WTC11 (cell line): Measurements from ENCODE around the gene NEURL1. TPM values are rescaled to one million over a fixed set of nuclear protein-coding genes. Genes with fewer than 3 reads are reported as not detected.

ENCODE experiments used
- ATAC-seq: fragments of 200-7000 bp; cut with Tn5 transposase; 2 replicates; pipeline ENCODE4 v1.10.0; 2021; ENCODE audit warnings: mild to moderate bottlenecking, moderate library complexity
- CTCF ChIA-PET: fragments of 300-600 bp; sonication (Branson Sonifier 250); formaldehyde crosslinking; loops from one replicate; lab custom pipeline; 2021; ENCODE audit warnings: antibody characterized with exemption; lab: Charles Lee
- POLR2A ChIA-PET: fragments of 350-600 bp; sonication (Branson Sonifier 250); formaldehyde crosslinking; loops from one replicate; lab custom pipeline; 2021; ENCODE audit warnings: antibody characterized with exemption; lab: Charles Lee
- DNase-seq: peaks from one replicate; pipeline ENCODE4 v3.0.0; 2021; ENCODE audit warnings: low spot score
- H3K27ac Mint-ChIP-seq: 2 replicates; pipeline ENCODE4 v1.8.0; 2021; ENCODE audit warnings: mixed read lengths
- H3K27me3 Mint-ChIP-seq: 2 replicates; pipeline ENCODE4 v1.8.0; 2021; ENCODE audit warnings: low read depth, mild to moderate bottlenecking, moderate library complexity, mixed read lengths
- H3K36me3 Mint-ChIP-seq: 2 replicates; pipeline ENCODE4 v1.8.0; 2021; ENCODE audit warnings: mixed read lengths
- H3K4me1 Mint-ChIP-seq: 2 replicates; pipeline ENCODE4 v1.8.0; 2022; ENCODE audit warnings: mixed read lengths
- H3K4me3 Mint-ChIP-seq: 2 replicates; pipeline ENCODE4 v1.8.0; 2021; ENCODE audit warnings: mild to moderate bottlenecking, moderate library complexity, mixed read lengths
- H3K9me3 Mint-ChIP-seq: 2 replicates; pipeline ENCODE4 v1.8.0; 2021; ENCODE audit warnings: mixed read lengths
- CBFB ChIP-seq: sonication (generic); formaldehyde crosslinking; IDR thresholded peaks from 2 replicates; pipeline ENCODE4 v1.8.1; 2022; ENCODE audit warnings: mild to moderate bottlenecking, low read depth, missing genetic modification reagents
- CTCF ChIP-seq: fragments of 200-600 bp; IDR thresholded peaks from 2 replicates; pipeline ENCODE4 v1.8.0; 2022; ENCODE audit warnings: antibody characterized with exemption
- EMX1 ChIP-seq: fragments of 250-450 bp; sonication (Bioruptor Pico); IDR thresholded peaks from 2 replicates; pipeline ENCODE4 v1.8.0; 2021; ENCODE audit warnings: mild to moderate bottlenecking
- GABPB1 ChIP-seq: sonication (generic); formaldehyde crosslinking; IDR thresholded peaks from 2 replicates; pipeline ENCODE4 v1.8.1; 2023; ENCODE audit warnings: mild to moderate bottlenecking, missing genetic modification reagents
- HMGXB4 ChIP-seq: sonication (generic); formaldehyde crosslinking; IDR thresholded peaks from 2 replicates; pipeline ENCODE4 v1.8.1; 2023; ENCODE audit warnings: mild to moderate bottlenecking, moderate library complexity, missing genetic modification reagents
- IRF1 ChIP-seq: sonication (generic); formaldehyde crosslinking; IDR thresholded peaks from 2 replicates; pipeline ENCODE4 v1.8.0; 2023; ENCODE audit warnings: missing genetic modification reagents
- JAZF1 ChIP-seq: fragments of 250-450 bp; sonication (Bioruptor Pico); IDR thresholded peaks from 2 replicates; pipeline ENCODE4 v1.9.0; 2021; ENCODE audit warnings: moderate library complexity, mild to moderate bottlenecking, inconsistent platforms
- MYBL2 ChIP-seq: sonication (generic); formaldehyde crosslinking; IDR thresholded peaks from 2 replicates; pipeline ENCODE4 v1.8.1; 2023; ENCODE audit warnings: mild to moderate bottlenecking, moderate library complexity, missing genetic modification reagents
- NR3C1 ChIP-seq: sonication (generic); formaldehyde crosslinking; conservative IDR thresholded peaks from 2 replicates; pipeline ENCODE4 v1.8.1; 2023; ENCODE audit warnings: low read depth, mild to moderate bottlenecking, missing genetic modification reagents
- RORB ChIP-seq: fragments of 250-450 bp; sonication (Bioruptor Pico); IDR thresholded peaks from 2 replicates; pipeline ENCODE4 v1.9.0; 2021; ENCODE audit warnings: mild to moderate bottlenecking
- SMAD4 ChIP-seq: sonication (generic); formaldehyde crosslinking; IDR thresholded peaks from 2 replicates; pipeline ENCODE4 v1.8.0; 2022; ENCODE audit warnings: mild to moderate bottlenecking, missing genetic modification reagents
- ZMAT4 ChIP-seq: fragments of 250-450 bp; sonication (Bioruptor Pico); IDR thresholded peaks from 2 replicates; pipeline ENCODE4 v1.9.0; 2021; ENCODE audit warnings: mild to moderate bottlenecking
- ZNF121 ChIP-seq: sonication (generic); formaldehyde crosslinking; IDR thresholded peaks from 2 replicates; pipeline ENCODE4 v1.8.0; 2023; ENCODE audit warnings: missing genetic modification reagents
- ZNF317 ChIP-seq: sonication (generic); formaldehyde crosslinking; IDR thresholded peaks from 2 replicates; pipeline ENCODE4 v1.8.1; 2023; ENCODE audit warnings: low read depth, mild to moderate bottlenecking, moderate library complexity, missing genetic modification reagents, borderline replicate concordance
- ZNF512 ChIP-seq: sonication (generic); formaldehyde crosslinking; IDR thresholded peaks from 2 replicates; pipeline ENCODE4 v1.8.1; 2022; ENCODE audit warnings: missing genetic modification reagents, borderline replicate concordance
- total RNA-seq: library from RNA; stranded (reverse); gene quantifications from 3 replicates; pipeline ENCODE4 v1.2.3, GENCODE V29; 2021
- TF ChIP-seq, protein P1 (sequence below): sonication (generic); formaldehyde crosslinking; IDR thresholded peaks from 2 replicates; pipeline ENCODE4 v1.8.0; 2023; ENCODE audit warnings: mild to moderate bottlenecking, missing genetic modification reagents
- TF ChIP-seq, protein P2 (sequence below): sonication (generic); formaldehyde crosslinking; IDR thresholded peaks from 2 replicates; pipeline ENCODE4 v1.8.0; 2022; ENCODE audit warnings: mild to moderate bottlenecking, missing genetic modification reagents

The NEURL1 gene
- total RNA-seq, 1 experiment from 2014 or later = 1.2 TPM

DNA sequence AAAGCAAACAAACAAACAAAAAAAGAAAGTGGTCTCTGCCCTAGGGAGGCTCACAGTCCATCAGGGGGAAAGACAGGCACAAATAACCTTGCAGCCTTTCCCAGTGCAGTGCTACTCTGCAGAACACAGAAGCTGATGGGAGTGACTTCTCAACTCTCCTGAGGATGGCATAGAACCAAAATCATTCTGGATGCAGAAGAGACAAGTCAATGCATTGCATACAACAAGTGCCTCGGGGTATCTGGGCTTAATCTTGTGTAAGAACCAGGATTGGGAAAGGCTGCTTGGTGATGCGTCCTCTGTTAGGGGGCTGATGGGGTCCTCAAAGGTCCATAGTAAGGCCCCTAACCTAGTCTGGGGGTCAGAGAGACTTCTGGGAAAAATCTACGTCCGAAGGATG lies 68.9 kb downstream of the NEURL1 start:
- no peak overlapping the region for H3K4me3 Mint-ChIP-seq
- H3K27me3 Mint-ChIP-seq = no peaks in the 10 kb centered on the region; the same call in 1 of the 2 replicates
- H3K27ac Mint-ChIP-seq = peak overlapping the region; percentile 21; the same call in 1 of the 2 replicates
- ChIA-PET CTCF (interaction anchor here (1.2 to 3.2 kb wide), 2 partner anchors 20 to 76 kb away, joined by 3 to 21 read pairs; no protein-coding TSS in a partner anchor), POLR2A (interaction anchor here (1.1 kb wide), 1 partner anchor 194 kb away, joined by 4 read pairs; no protein-coding TSS in a partner anchor)
- H3K9me3 Mint-ChIP-seq = peaks cover 3% of the 10 kb centered on the region
- no peaks in the 10 kb centered on the region for H3K4me1 Mint-ChIP-seq
- ATAC-seq (no peak), DNase-seq (no peak)
- no peak for TF ChIP-seq MYBL2 (CRISPR knock-in tag)
- no peak for TF ChIP-seq SMAD4 (CRISPR knock-in tag)
- no peak for TF ChIP-seq EMX1 (CRISPR knock-in tag)
- no peak for TF ChIP-seq CBFB (CRISPR knock-in tag)
- no peak for TF ChIP-seq RORB (CRISPR knock-in tag)
- no peaks in the 10 kb centered on the region for H3K36me3 Mint-ChIP-seq

DNA sequence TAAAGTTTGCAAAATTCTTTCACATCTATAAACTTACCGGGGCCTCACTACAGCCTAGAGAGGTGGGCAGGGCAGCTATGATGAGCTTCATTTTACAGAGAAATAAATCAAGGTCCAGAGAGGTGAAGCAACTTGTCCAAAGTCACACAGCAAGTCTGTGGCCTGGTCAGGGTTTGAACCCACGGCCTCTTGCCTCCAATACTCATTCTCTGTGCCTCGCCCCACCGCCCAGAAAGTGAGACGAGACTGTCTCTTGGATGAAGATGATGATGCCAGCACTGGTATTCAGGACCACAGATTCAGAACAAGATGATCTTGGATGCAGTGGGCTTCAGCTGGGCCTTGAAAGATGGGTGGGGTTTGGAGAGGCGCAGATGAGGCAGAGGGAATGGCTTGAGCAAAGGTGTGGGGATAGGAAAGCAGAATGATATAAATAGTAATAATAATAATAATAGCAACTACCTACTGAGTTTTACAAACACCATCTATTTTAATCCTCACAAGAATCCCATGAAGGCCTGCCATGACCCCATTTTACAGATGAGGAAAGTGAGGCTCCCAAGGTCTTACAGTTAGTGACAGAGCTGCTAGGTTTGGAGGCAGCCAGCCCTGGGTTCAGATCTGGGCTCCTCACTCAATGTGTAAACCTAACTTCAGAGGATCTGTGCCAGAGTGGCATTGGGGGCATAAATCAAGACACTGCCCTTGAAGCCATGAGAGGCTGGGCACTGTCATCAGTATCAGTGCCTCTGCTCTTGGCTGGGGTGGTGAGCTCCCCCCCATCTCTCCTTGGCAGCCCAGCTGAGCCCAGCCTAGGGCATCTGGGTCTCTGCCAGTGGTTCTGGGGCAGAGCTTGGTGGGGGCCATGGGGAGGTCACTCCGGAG lies 70.0 kb downstream of the NEURL1 start:
- H3K27me3 Mint-ChIP-seq = no peaks in the 10 kb centered on the region; the same call in 1 of the 2 replicates
- H3K4me1 Mint-ChIP-seq = no peaks in the 10 kb centered on the region
- CTCF ChIA-PET = interaction anchor here (0.9 to 3.2 kb wide), 26 partner anchors 9 to 123 kb away, joined by 3 to 26 read pairs (median 6); partner anchors contain the start of genes CALHM1 and NEURL1
- POLR2A ChIA-PET = no interaction called here
- TF ChIP-seq ZMAT4 (CRISPR knock-in tag) = no peak
- no peak for TF ChIP-seq RORB (CRISPR knock-in tag)
- no peak for TF ChIP-seq GABPB1 (CRISPR knock-in tag)
- no peak for TF ChIP-seq IRF1 (CRISPR knock-in tag)
- TF ChIP-seq HMGXB4 (CRISPR knock-in tag) = no peak
- TF ChIP-seq, protein P1, sequence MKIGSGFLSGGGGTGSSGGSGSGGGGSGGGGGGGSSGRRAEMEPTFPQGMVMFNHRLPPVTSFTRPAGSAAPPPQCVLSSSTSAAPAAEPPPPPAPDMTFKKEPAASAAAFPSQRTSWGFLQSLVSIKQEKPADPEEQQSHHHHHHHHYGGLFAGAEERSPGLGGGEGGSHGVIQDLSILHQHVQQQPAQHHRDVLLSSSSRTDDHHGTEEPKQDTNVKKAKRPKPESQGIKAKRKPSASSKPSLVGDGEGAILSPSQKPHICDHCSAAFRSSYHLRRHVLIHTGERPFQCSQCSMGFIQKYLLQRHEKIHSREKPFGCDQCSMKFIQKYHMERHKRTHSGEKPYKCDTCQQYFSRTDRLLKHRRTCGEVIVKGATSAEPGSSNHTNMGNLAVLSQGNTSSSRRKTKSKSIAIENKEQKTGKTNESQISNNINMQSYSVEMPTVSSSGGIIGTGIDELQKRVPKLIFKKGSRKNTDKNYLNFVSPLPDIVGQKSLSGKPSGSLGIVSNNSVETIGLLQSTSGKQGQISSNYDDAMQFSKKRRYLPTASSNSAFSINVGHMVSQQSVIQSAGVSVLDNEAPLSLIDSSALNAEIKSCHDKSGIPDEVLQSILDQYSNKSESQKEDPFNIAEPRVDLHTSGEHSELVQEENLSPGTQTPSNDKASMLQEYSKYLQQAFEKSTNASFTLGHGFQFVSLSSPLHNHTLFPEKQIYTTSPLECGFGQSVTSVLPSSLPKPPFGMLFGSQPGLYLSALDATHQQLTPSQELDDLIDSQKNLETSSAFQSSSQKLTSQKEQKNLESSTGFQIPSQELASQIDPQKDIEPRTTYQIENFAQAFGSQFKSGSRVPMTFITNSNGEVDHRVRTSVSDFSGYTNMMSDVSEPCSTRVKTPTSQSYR (CRISPR knock-in tag) = no peak
- no peak for TF ChIP-seq MYBL2 (CRISPR knock-in tag)
- TF ChIP-seq CTCF = no peak
- no peak for TF ChIP-seq ZNF512
- TF ChIP-seq ZNF121 (CRISPR knock-in tag) = no peak
- TF ChIP-seq, protein P2, sequence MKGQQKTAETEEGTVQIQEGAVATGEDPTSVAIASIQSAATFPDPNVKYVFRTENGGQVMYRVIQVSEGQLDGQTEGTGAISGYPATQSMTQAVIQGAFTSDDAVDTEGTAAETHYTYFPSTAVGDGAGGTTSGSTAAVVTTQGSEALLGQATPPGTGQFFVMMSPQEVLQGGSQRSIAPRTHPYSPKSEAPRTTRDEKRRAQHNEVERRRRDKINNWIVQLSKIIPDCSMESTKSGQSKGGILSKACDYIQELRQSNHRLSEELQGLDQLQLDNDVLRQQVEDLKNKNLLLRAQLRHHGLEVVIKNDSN = no peak
- TF ChIP-seq NR3C1 (CRISPR knock-in tag) = no peak
- no peak for TF ChIP-seq JAZF1 (CRISPR knock-in tag)
- TF ChIP-seq ZNF317 (CRISPR knock-in tag) = no peak
- H3K4me3 Mint-ChIP-seq = no peak overlapping the region
- H3K36me3 Mint-ChIP-seq = no peaks in the 10 kb centered on the region
- no peak for ATAC-seq
- H3K27ac Mint-ChIP-seq = no peak overlapping the region
- H3K9me3 Mint-ChIP-seq = peaks cover 3% of the 10 kb centered on the region
- DNase-seq = no peak
